CD14-positive monocyte (primary cell): ENCODE results near the gene SCRN2. TPM values are rescaled to one million over a fixed set of nuclear protein-coding genes. Genes with fewer than 3 reads are reported as not detected.

Experiments
- DNase-seq, 3 donors: peaks; one replicate each; pipeline ENCODE4 v3.0.0-alpha.2; 2011 to 2022
- H2AFZ ChIP-seq: 2 replicates; pipeline ENCODE4 v1.6.0; 2012; ENCODE audit warnings: mild to moderate bottlenecking, low read depth, low read length, inconsistent platforms; ENCODE audit not compliant: insufficient read depth, poor library complexity, severe bottlenecking
- H3K27ac ChIP-seq, 2 donors: 1 replicate in 1 of 2; 2 replicates in 1 of 2; pipeline ENCODE4 v1.5.1; 2012 to 2013; ENCODE audit warnings: low read length in 2 of 2, control low read depth in 1 of 2, inconsistent platforms in 1 of 2, low read depth in 1 of 2, mild to moderate bottlenecking in 1 of 2
- H3K27me3 ChIP-seq, 2 donors: one replicate each; pipeline versions ENCODE4 v1.6.0 to v1.6.1; 2011 to 2013; ENCODE audit warnings: low read length in 2 of 2; ENCODE audit not compliant: control insufficient read depth in 2 of 2, insufficient read depth in 2 of 2
- H3K36me3 ChIP-seq, 2 donors: replicated peaks in 1 of 2; 1 replicate in 1 of 2; 2 replicates in 1 of 2; pipeline versions ENCODE4 v1.5.1 to v1.6.1; 2012 to 2013; ENCODE audit warnings: low read length in 2 of 2, control low read depth in 1 of 2, inconsistent platforms in 1 of 2, mild to moderate bottlenecking in 1 of 2; ENCODE audit not compliant: insufficient read depth in 2 of 2, control insufficient read depth in 1 of 2
- H3K4me1 ChIP-seq, 2 donors: 1 replicate in 1 of 2; 2 replicates in 1 of 2; pipeline versions ENCODE4 v1.5.1 to v1.6.1; 2012 to 2013; ENCODE audit warnings: low read length in 2 of 2, control low read depth in 1 of 2, inconsistent platforms in 1 of 2, mild to moderate bottlenecking in 1 of 2, moderate library complexity in 1 of 2; ENCODE audit not compliant: insufficient read depth in 2 of 2, control insufficient read depth in 1 of 2
- H3K4me2 ChIP-seq: replicated peaks from 2 replicates; pipeline ENCODE3; 2012; ENCODE audit warnings: low read length, moderate library complexity, mild to moderate bottlenecking; ENCODE audit not compliant: poor library complexity, severe bottlenecking; ENCODE audit errors: extremely low read depth
- H3K4me3 ChIP-seq, 3 experiments: fragments of 200-600 bp in 1 of 3; sonication (generic) in 1 of 3; replicated peaks in 1 of 3; 1 replicate in 2 of 3; 2 replicates in 1 of 3; pipeline ENCODE4 v1.5.1; 2011 to 2013; ENCODE audit warnings: low read length in 3 of 3, mild to moderate bottlenecking in 3 of 3, control low read depth in 2 of 3, low read depth in 2 of 3, inconsistent platforms in 1 of 3, moderate library complexity in 1 of 3
- H3K79me2 ChIP-seq: 2 replicates; pipeline ENCODE4 v1.6.0; 2012; ENCODE audit warnings: mild to moderate bottlenecking, control low read depth, inconsistent platforms, low read length, moderate library complexity; ENCODE audit not compliant: insufficient read depth
- H3K9ac ChIP-seq: 2 replicates; pipeline ENCODE4 v1.6.0; 2017; ENCODE audit warnings: low read length, mild to moderate bottlenecking; ENCODE audit not compliant: insufficient read depth, poor library complexity, severe bottlenecking
- H3K9me3 ChIP-seq, 2 donors: replicated peaks in 1 of 2; 1 replicate in 1 of 2; 2 replicates in 1 of 2; pipeline versions ENCODE4 v1.5.1 to v1.6.1; 2012 to 2013; ENCODE audit warnings: low read length in 2 of 2, control low read depth in 1 of 2; ENCODE audit not compliant: control insufficient read depth in 1 of 2, insufficient read depth in 1 of 2
- H4K20me1 ChIP-seq: 2 replicates; pipeline ENCODE4 v1.6.0; 2012; ENCODE audit warnings: mild to moderate bottlenecking, low read length, control low read depth, moderate library complexity; ENCODE audit not compliant: insufficient read depth
- H3K27ac Mint-ChIP-seq, 7 donors: one replicate each; pipeline ENCODE4 v1.8.0; 2020; ENCODE audit warnings: mild to moderate bottlenecking in 7 of 7, mixed read lengths in 7 of 7, moderate library complexity in 6 of 7, inconsistent platforms in 2 of 7
- H3K27me3 Mint-ChIP-seq, 3 donors: one replicate each; pipeline ENCODE4 v1.8.0; 2021 to 2022; ENCODE audit warnings: low read depth in 3 of 3, mild to moderate bottlenecking in 3 of 3, mixed read lengths in 3 of 3, moderate library complexity in 3 of 3, inconsistent platforms in 1 of 3
- H3K36me3 Mint-ChIP-seq, 2 donors: one replicate each; pipeline ENCODE4 v1.8.0; 2020; ENCODE audit warnings: mixed read lengths in 2 of 2, inconsistent platforms in 1 of 2, mild to moderate bottlenecking in 1 of 2
- H3K4me1 Mint-ChIP-seq: one replicate; pipeline ENCODE4 v1.8.0; 2020; ENCODE audit warnings: mild to moderate bottlenecking, mixed read lengths
- H3K4me3 Mint-ChIP-seq, 2 donors: one replicate each; pipeline ENCODE4 v1.8.0; 2020; ENCODE audit warnings: mild to moderate bottlenecking in 2 of 2, mixed read lengths in 2 of 2, moderate library complexity in 1 of 2
- H3K9me3 Mint-ChIP-seq, 7 donors: one replicate each; pipeline ENCODE4 v1.8.0; 2020 to 2022; ENCODE audit warnings: mixed read lengths in 7 of 7, mild to moderate bottlenecking in 6 of 7, moderate library complexity in 6 of 7, inconsistent platforms in 2 of 7
- WGBS: methylation state at CpG from one replicate; pipeline ENCODE4 v1.1.5; 2013; ENCODE audit warnings: missing lambda C conversion rate; ENCODE audit not compliant: insufficient coverage; 5-methylcytosine and 5-hydroxymethylcytosine counted together
- intact Hi-C, 2 donors: fragments of 100-400 bp; cut with micrococcal nuclease; formaldehyde crosslinking; loops; one replicate each; pipeline versions ENCODE4 v1.15.0 to v1.15.1; 2023
- polyA plus RNA-seq, 3 donors: library from polyadenylated mRNA; depleted of rRNA in 1 of 3; unstranded in 2 of 3; stranded (reverse) in 1 of 3; fragments of 300-500 nt in 2 of 3; fragments of >200 nt in 1 of 3; fragmentation: Illumina TruSeq in 2 of 3; gene quantifications; 1 replicate in 2 of 3; 2 replicates in 1 of 3; pipeline ENCODE4 v1.2.3, GENCODE V29; 2012 to 2021
- TF ChIP-seq, protein P1 (sequence below): fragments of 200-600 bp; IDR thresholded peaks from one replicate; pipeline ENCODE4 v1.8.0; 2022; ENCODE audit warnings: antibody characterized with exemption, mild to moderate bottlenecking

The SCRN2 gene
- polyA plus RNA-seq, 3 donors = 13.2 to 45.1 (median 14.5) TPM

DNA sequence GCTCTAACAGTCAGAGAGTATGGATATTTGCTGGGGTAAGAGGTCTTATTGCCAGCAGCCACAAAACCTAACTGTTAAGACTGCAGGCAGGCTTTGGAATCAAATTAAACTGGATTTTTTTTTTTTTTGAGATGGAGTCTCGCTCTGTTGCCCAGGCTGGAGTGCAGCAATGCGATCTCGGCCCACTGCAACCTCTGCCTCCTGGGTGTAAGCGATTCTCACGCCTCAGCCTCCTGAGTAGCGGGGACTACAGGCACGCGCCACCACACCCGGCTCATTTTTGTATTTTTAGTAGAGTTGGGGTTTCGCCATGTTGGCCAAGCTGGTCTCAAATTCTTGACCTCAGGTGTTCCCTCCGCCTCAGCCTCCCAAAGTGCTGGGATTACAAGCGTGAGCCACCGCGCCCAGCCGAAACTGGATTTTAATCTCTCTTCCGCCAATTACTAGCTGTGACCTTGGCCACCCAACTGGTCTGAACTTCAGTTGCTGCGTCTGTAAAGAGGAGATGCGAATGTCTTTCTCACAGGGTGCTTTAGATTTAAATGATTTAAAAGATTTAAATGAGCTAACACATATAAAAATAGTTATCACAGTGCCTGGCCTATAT is 10.6 kb downstream of the SCRN2 start:
- no peak for DNase-seq
- peak overlapping the region; percentile 88 to 93 (median 91) for H3K4me3 ChIP-seq
- Mint-ChIP-seq H3K36me3 (peaks cover 27 to 43% of the 10 kb centered on the region in 2 donors), H3K27ac (peak overlapping the region in 5 of 7 donors; percentile 92 to 99 (median 97)), H3K9me3 (peaks cover 0 to 1% (median 0%) of the 10 kb centered on the region in 7 donors), H3K4me3 (peak overlapping the region; percentile 94), H3K4me1 (peaks cover 45% of the 10 kb centered on the region), H3K27me3 (no peaks in the 10 kb centered on the region)
- H3K4me1 ChIP-seq = peaks cover 29 to 42% of the 10 kb centered on the region in 2 donors
- H3K9ac ChIP-seq = no peak overlapping the region
- no peaks in the 10 kb centered on the region for H4K20me1 ChIP-seq
- TF ChIP-seq, protein P1, sequence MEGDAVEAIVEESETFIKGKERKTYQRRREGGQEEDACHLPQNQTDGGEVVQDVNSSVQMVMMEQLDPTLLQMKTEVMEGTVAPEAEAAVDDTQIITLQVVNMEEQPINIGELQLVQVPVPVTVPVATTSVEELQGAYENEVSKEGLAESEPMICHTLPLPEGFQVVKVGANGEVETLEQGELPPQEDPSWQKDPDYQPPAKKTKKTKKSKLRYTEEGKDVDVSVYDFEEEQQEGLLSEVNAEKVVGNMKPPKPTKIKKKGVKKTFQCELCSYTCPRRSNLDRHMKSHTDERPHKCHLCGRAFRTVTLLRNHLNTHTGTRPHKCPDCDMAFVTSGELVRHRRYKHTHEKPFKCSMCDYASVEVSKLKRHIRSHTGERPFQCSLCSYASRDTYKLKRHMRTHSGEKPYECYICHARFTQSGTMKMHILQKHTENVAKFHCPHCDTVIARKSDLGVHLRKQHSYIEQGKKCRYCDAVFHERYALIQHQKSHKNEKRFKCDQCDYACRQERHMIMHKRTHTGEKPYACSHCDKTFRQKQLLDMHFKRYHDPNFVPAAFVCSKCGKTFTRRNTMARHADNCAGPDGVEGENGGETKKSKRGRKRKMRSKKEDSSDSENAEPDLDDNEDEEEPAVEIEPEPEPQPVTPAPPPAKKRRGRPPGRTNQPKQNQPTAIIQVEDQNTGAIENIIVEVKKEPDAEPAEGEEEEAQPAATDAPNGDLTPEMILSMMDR = no peak
- peak overlapping the region; percentile 77 to 85 for H3K27ac ChIP-seq
- H3K36me3 ChIP-seq = peaks cover 29 to 34% of the 10 kb centered on the region in 2 donors
- H3K79me2 ChIP-seq = peaks cover 21% of the 10 kb centered on the region
- WGBS = 86% methylated on average over 15 of the region's 18 CpGs
- H3K27me3 ChIP-seq = no peaks in the 10 kb centered on the region
- intact Hi-C loops = no loop called here
- H3K4me2 ChIP-seq = peak overlapping the region; percentile 89
- H2AFZ ChIP-seq = peak overlapping the region; percentile 93
- H3K9me3 ChIP-seq = no peaks in the 10 kb centered on the region

DNA sequence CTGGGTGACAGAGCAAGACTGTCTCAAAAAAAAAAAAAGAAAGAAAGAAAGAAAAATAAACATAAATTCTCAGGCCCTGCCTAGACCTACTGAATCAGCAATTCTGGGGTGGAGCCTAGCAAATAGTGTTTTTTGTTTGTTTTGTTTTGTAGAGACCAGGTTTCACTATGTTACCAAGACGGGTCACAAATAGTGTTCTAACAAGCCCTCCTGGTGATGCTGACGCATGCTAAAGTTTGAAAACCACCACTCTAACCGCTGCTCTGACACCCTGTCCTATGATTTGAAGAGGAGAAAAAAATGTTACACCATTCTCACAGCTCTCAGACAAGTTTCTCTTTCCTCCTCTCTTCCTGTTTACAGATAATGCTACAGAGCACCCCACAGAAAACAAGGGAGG is 11.2 kb downstream of the SCRN2 start:
- Histone ChIP-seq H3K79me2 (peaks cover 21% of the 10 kb centered on the region), H3K27me3 (no peaks in the 10 kb centered on the region), H3K9me3 (no peaks in the 10 kb centered on the region), H3K27ac (no peak overlapping the region), H2AFZ (no peak overlapping the region), H3K36me3 (peaks cover 33 to 40% of the 10 kb centered on the region in 2 donors), H3K4me3 (no peak overlapping the region), H3K4me2 (no peak overlapping the region), H3K4me1 (peaks cover 29 to 39% of the 10 kb centered on the region in 2 donors), H3K9ac (no peak overlapping the region), H4K20me1 (no peaks in the 10 kb centered on the region)
- peaks cover 30 to 48% of the 10 kb centered on the region in 2 donors for H3K36me3 Mint-ChIP-seq
- H3K9me3 Mint-ChIP-seq = peaks cover 0 to 1% (median 0%) of the 10 kb centered on the region in 7 donors
- DNase-seq = no peak
- H3K4me3 Mint-ChIP-seq = no peak overlapping the region
- no peaks in the 10 kb centered on the region for H3K27me3 Mint-ChIP-seq
- H3K27ac Mint-ChIP-seq = peak overlapping the region in 2 of 7 donors; percentile 15 to 52
- H3K4me1 Mint-ChIP-seq = peaks cover 41% of the 10 kb centered on the region
- TF ChIP-seq, protein P1 = no peak
- intact Hi-C loops = no loop called here
- WGBS = no CpG with 5 or more reads among the region's 3 CpGs
